GM18511 (cell line): ENCODE data around the gene SLC9A5.

Experiments
- ATAC-seq: cut with Tn5 transposase; IDR thresholded peaks from one replicate; pipeline ENCODE4 v1.9.1; 2021; ENCODE audit warnings: mild to moderate bottlenecking, moderate library complexity; ENCODE audit not compliant: unreplicated experiment

The SLC9A5 gene

GRCh38 chr16:67215706-67216105 lies 33.1 kb upstream of the SLC9A5 start:
- no peak for ATAC-seq

- ATAC-seq, result no peak
Measured at GRCh38 chr16:67216612-67217490, 31.9 kb upstream of the SLC9A5 start.

- ATAC-seq, result no peak
Measured at GRCh38 chr16:67223992-67224391, 24.8 kb upstream of the SLC9A5 start.

GRCh38 chr16:67226295-67226803 lies 22.4 kb upstream of the SLC9A5 start:
- no peak for ATAC-seq

- peak; percentile 98 for ATAC-seq
Measured at GRCh38 chr16:67226804-67227566, 21.8 kb upstream of the SLC9A5 start, which contains the start of gene TMEM208. Gene TMEM208 (plus strand): TSS chr16:67227130. CDS start chr16:67227219, 89 bp downstream.

- ATAC-seq, result no peak
Measured at GRCh38 chr16:67227567-67227921, 21.2 kb upstream of the SLC9A5 start.

GRCh38 chr16:67228034-67228785 lies 20.6 kb upstream of the SLC9A5 start:
- ATAC-seq, result no peak

- no peak for ATAC-seq
Measured at GRCh38 chr16:67228905-67229304, 19.9 kb upstream of the SLC9A5 start.

- no peak for ATAC-seq
Measured at GRCh38 chr16:67229906-67230808, 18.6 kb upstream of the SLC9A5 start.

- ATAC-seq, result no peak
Measured at GRCh38 chr16:67230809-67231660, 17.7 kb upstream of the SLC9A5 start.

GRCh38 chr16:67233596-67233995 lies 15.2 kb upstream of the SLC9A5 start:
- ATAC-seq, result no peak

- no peak for ATAC-seq
Measured at GRCh38 chr16:67234180-67234597, 14.6 kb upstream of the SLC9A5 start.

GRCh38 chr16:67235816-67236562 lies 12.8 kb upstream of the SLC9A5 start:
- ATAC-seq, result no peak

- ATAC-seq, result no peak
Measured at GRCh38 chr16:67236563-67237395, 12.0 kb upstream of the SLC9A5 start.

GRCh38 chr16:67237396-67238277 lies 11.1 kb upstream of the SLC9A5 start:
- ATAC-seq, result no peak

- no peak for ATAC-seq
Measured at GRCh38 chr16:67238278-67238575, 10.6 kb upstream of the SLC9A5 start.
